Parathyroid adenoma (tissue), 2 donors: ENCODE data around the gene PCDHGB1.

Experiments used
- H2AFZ ChIP-seq: fragments of 300-600 bp; sonication (generic); one replicate; pipeline ENCODE4 v1.7.0; 2017; ENCODE audit warnings: antibody characterized with exemption, mild to moderate bottlenecking
- H3K27ac ChIP-seq: fragments of 300-600 bp; sonication (generic); one replicate; pipeline ENCODE4 v1.7.0; 2017
- H3K27me3 ChIP-seq: fragments of 300-600 bp; sonication (generic); one replicate; pipeline ENCODE4 v1.7.0; 2017; ENCODE audit warnings: low read length; ENCODE audit not compliant: control insufficient read depth, insufficient read depth
- H3K36me3 ChIP-seq: fragments of 300-600 bp; sonication (generic); one replicate; pipeline ENCODE4 v1.7.0; 2017; ENCODE audit warnings: low read length; ENCODE audit not compliant: control insufficient read depth, insufficient read depth
- H3K4me1 ChIP-seq: fragments of 300-600 bp; sonication (generic); one replicate; pipeline ENCODE4 v1.7.0; 2017; ENCODE audit warnings: control low read depth
- H3K4me2 ChIP-seq: fragments of 300-600 bp; sonication (generic); one replicate; pipeline ENCODE4 v1.7.0; 2017; ENCODE audit warnings: low read length
- H3K4me3 ChIP-seq: fragments of 300-600 bp; sonication (generic); one replicate; pipeline ENCODE4 v1.7.0; 2017; ENCODE audit warnings: low read depth, low read length
- H3K79me2 ChIP-seq: fragments of 300-600 bp; sonication (generic); one replicate; pipeline ENCODE4 v1.7.0; 2017; ENCODE audit warnings: control low read depth
- H3K9ac ChIP-seq: fragments of 300-600 bp; sonication (generic); one replicate; pipeline ENCODE4 v1.7.0; 2017; ENCODE audit warnings: mild to moderate bottlenecking
- H3K9me3 ChIP-seq: fragments of 300-600 bp; sonication (generic); one replicate; pipeline ENCODE4 v1.7.0; 2017; ENCODE audit warnings: low read length; ENCODE audit not compliant: control insufficient read depth
- TF ChIP-seq, protein P1 (sequence below): fragments of 300-600 bp; sonication (generic); IDR thresholded peaks from one replicate; pipeline ENCODE4 v1.7.0; 2017; ENCODE audit warnings: antibody characterized with exemption, mild to moderate bottlenecking
- donor health status: primary hyperparathyroidism.

PCDHGB1 gene

DNA sequence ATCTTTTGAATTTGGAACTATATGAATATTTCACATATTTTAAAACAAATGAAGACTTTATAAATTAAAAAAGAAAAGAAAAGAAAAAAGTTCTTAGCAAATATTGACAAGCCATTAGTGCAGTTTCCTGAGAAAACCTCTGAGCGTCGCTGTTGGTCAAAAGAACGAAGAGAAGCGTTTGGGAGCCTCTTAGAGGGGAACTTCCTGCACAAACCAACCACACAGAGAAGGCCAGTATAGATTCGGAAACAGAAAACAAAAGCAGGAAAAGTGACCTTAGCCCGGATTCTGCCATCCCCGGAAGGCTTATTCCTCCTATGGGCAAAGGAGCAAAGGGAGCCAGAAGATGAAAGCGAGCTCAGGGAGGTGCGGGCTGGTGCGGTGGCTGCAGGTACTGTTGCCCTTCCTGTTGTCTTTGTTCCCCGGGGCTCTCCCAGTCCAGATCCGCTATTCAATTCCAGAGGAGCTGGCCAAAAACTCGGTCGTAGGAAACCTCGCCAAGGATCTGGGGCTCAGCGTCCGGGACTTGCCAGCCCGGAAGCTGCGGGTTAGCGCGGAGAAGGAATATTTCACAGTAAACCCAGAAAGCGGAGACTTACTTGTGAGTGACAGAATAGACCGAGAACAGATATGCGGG is 10.0 kb downstream of the PCDHGB1 start, which contains the start of gene PCDHGB2:
Gene PCDHGB2, plus strand, starts transcription at position 205 of the 637 bp plus-strand sequence. Its CDS starts 142 bp downstream, at position 347.
- Histone ChIP-seq H3K9me3 (peaks cover 5% of the 10 kb centered on the region), H3K79me2 (no peaks in the 10 kb centered on the region), H3K27me3 (no peaks in the 10 kb centered on the region), H3K9ac (no peak within 1 kb of the TSS), H2AFZ (no peak within 1 kb of the TSS), H3K4me1 (no peaks in the 10 kb centered on the region), H3K36me3 (peaks cover 7% of the 10 kb centered on the region), H3K27ac (peak within 1 kb of the TSS; percentile 43), H3K4me2 (no peak within 1 kb of the TSS), H3K4me3 (no peak within 1 kb of the TSS)
- TF ChIP-seq, protein P1, sequence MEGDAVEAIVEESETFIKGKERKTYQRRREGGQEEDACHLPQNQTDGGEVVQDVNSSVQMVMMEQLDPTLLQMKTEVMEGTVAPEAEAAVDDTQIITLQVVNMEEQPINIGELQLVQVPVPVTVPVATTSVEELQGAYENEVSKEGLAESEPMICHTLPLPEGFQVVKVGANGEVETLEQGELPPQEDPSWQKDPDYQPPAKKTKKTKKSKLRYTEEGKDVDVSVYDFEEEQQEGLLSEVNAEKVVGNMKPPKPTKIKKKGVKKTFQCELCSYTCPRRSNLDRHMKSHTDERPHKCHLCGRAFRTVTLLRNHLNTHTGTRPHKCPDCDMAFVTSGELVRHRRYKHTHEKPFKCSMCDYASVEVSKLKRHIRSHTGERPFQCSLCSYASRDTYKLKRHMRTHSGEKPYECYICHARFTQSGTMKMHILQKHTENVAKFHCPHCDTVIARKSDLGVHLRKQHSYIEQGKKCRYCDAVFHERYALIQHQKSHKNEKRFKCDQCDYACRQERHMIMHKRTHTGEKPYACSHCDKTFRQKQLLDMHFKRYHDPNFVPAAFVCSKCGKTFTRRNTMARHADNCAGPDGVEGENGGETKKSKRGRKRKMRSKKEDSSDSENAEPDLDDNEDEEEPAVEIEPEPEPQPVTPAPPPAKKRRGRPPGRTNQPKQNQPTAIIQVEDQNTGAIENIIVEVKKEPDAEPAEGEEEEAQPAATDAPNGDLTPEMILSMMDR = no peak

DNA sequence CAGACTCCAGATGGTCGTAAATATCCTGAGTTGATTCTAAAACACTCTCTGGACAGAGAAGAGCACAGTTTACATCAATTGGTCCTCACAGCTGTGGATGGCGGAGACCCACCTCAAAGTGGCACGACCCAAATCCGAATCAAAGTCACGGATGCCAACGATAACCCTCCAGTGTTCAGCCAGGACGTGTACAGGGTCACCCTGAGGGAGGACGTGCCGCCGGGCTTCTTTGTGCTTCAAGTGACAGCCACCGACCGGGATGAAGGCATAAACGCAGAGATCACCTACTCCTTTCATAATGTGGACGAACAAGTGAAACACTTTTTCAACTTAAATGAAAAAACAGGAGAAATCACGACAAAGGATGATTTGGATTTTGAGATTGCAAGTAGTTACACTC is 10.8 kb downstream of the PCDHGB1 start:
- H3K79me2 ChIP-seq = no peaks in the 10 kb centered on the region

DNA sequence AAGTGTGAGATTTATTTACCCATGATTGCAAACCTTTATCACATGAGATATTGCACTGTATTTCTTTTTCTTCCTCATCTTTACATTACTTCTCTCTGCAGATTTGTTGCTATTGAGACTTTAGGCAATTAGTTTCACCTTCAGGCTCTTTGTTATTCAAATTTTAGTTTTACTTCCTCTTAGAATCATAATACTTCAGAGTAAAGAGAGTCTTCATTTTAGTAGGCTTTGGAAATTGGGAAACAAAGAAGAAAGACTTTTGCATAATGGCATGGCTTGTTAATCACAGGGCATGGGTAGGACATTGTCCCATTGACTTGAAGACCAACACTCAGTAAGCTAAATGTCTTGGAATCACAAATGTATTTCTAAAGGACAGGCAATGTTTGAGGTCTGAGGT is 12.8 kb downstream of the PCDHGB1 start:
- Histone ChIP-seq H3K79me2 (no peaks in the 10 kb centered on the region), H3K9me3 (no peaks in the 10 kb centered on the region), H3K27ac (no peak overlapping the region), H3K4me3 (no peak overlapping the region), H2AFZ (no peak overlapping the region), H3K27me3 (no peaks in the 10 kb centered on the region), H3K4me1 (no peaks in the 10 kb centered on the region), H3K9ac (no peak overlapping the region), H3K4me2 (no peak overlapping the region), H3K36me3 (peaks cover 2% of the 10 kb centered on the region)
- TF ChIP-seq, protein P1 = no peak

More for the DNA sequence above, 10.8 kb downstream of the PCDHGB1 start:
- Histone ChIP-seq H3K27ac (no peak overlapping the region), H3K9ac (no peak overlapping the region), H2AFZ (no peak overlapping the region), H3K4me1 (no peaks in the 10 kb centered on the region), H3K27me3 (no peaks in the 10 kb centered on the region), H3K4me2 (no peak overlapping the region), H3K4me3 (no peak overlapping the region), H3K36me3 (peaks cover 7% of the 10 kb centered on the region), H3K9me3 (peaks cover 5% of the 10 kb centered on the region)
- TF ChIP-seq, protein P1 = no peak

DNA sequence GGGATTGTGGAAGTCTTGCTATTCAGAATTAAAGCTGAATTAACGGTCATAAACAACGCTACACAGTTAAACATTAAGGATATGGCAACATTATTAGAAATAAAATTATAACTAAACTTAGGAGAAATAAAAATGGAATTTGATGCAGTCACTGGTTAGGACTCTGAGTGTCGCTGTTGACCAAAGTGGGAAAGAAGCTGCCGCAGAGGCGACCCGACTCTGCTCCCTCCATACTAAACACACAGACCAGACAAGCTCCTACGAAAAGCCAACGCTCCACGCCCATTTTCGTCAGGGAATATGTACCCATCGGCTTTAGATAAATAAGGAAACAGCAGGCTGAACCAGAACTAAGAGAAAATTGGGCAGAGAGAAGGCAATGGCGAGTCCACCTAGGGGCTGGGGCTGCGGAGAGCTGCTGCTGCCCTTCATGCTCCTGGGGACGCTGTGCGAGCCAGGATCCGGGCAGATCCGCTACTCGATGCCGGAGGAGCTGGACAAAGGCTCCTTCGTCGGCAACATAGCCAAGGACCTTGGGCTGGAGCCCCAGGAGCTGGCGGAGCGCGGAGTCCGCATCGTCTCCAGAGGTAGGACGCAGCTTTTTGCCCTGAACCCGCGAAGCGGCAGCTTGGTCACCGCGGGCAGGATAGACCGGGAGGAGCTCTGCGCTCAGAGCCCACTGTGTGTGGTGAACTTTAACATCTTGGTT is 14.2 kb downstream of the PCDHGB1 start, which contains the start of gene PCDHGA5:
Gene PCDHGA5, plus strand, starts transcription at position 211 of the 709 bp plus-strand sequence. Its CDS starts 169 bp downstream, at position 380.
- Histone ChIP-seq H3K36me3 (peaks cover 2% of the 10 kb centered on the region), H3K4me3 (no peak within 1 kb of the TSS), H3K27me3 (no peaks in the 10 kb centered on the region), H3K4me2 (no peak within 1 kb of the TSS), H3K27ac (no peak within 1 kb of the TSS), H2AFZ (peak within 1 kb of the TSS; percentile 7), H3K9me3 (no peaks in the 10 kb centered on the region), H3K79me2 (no peaks in the 10 kb centered on the region), H3K9ac (no peak within 1 kb of the TSS), H3K4me1 (no peaks in the 10 kb centered on the region)
- TF ChIP-seq, protein P1 = peak; percentile 15
